Activated T-cell treated with anti-CD3 and anti-CD28 coated beads, Interleukin-2, amount 50 U/mL, for 72 hours (primary cell): ENCODE data around the gene NRSN2. TPM values are rescaled to one million over a fixed set of nuclear protein-coding genes. Genes with fewer than 3 reads are reported as not detected.
A peak's percentile ranks its signal among the peaks of the same experiment; 100 is the strongest.
"Not testable (repeated sequence)": the region's sequence is repeated elsewhere in the genome, so short reads cannot be mapped to it uniquely, and the experiment has no call there.

Source experiments
- ATAC-seq, 2 donors: fragments of 150-1000 bp; cut with Tn5 transposase; replicated peaks in 1 of 2; 2 replicates each; pipeline ENCODE4 v1.10.0; 2021; ENCODE audit warnings: moderate library complexity in 2 of 2, mild to moderate bottlenecking in 1 of 2
- DNase-seq, 2 donors: peaks; one replicate each; pipeline ENCODE4 v3.0.0; 2021 to 2022; ENCODE audit warnings: mixed read lengths in 1 of 2
- H3K27ac Mint-ChIP-seq: one replicate; pipeline ENCODE4 v1.8.0; 2022; ENCODE audit warnings: mild to moderate bottlenecking, moderate library complexity, mixed read lengths
- H3K27me3 Mint-ChIP-seq: one replicate; pipeline ENCODE4 v1.8.0; 2022; ENCODE audit warnings: low read depth, mixed read lengths
- H3K36me3 Mint-ChIP-seq, 2 donors: one replicate each; pipeline ENCODE4 v1.8.0; 2022; ENCODE audit warnings: mixed read lengths in 2 of 2, mild to moderate bottlenecking in 1 of 2; ENCODE audit not compliant: insufficient read depth in 2 of 2
- H3K4me1 Mint-ChIP-seq: one replicate; pipeline ENCODE4 v1.8.0; 2022; ENCODE audit warnings: low read depth, mixed read lengths
- H3K4me3 Mint-ChIP-seq, 2 donors: one replicate each; pipeline ENCODE4 v1.8.0; 2022; ENCODE audit warnings: mild to moderate bottlenecking in 2 of 2, mixed read lengths in 2 of 2, moderate library complexity in 2 of 2
- H3K9me3 Mint-ChIP-seq, 2 donors: one replicate each; pipeline ENCODE4 v1.8.0; 2022; ENCODE audit warnings: mixed read lengths in 2 of 2
- total RNA-seq, 2 donors: library from RNA; stranded (reverse); gene quantifications; one replicate each; pipeline ENCODE4 v1.2.3, GENCODE V29; 2022

Gene NRSN2
- total RNA-seq, 2 donors from 2014 or later: 12.9 to 14.7 TPM

GRCh38 chr20:348972-349841 lies 2.3 kb downstream of the NRSN2 start:
- peaks cover 18% of the 10 kb centered on the region for H3K4me1 Mint-ChIP-seq
- H3K9me3 Mint-ChIP-seq: no peaks in the 10 kb centered on the region
- no peak overlapping the region for H3K27ac Mint-ChIP-seq
- peaks cover 5% of the 10 kb centered on the region for H3K27me3 Mint-ChIP-seq
- peak overlapping the region in 1 of 2 donors; percentile 99 for H3K4me3 Mint-ChIP-seq
- no peak for ATAC-seq
- no peak for DNase-seq
- H3K36me3 Mint-ChIP-seq: peaks cover 7 to 8% of the 10 kb centered on the region in 2 donors

- H3K27me3 Mint-ChIP-seq: no peaks in the 10 kb centered on the region
- H3K27ac Mint-ChIP-seq: no peak overlapping the region
- H3K4me3 Mint-ChIP-seq: no peak overlapping the region
- no peaks in the 10 kb centered on the region for H3K9me3 Mint-ChIP-seq
- peaks cover 12% of the 10 kb centered on the region for H3K4me1 Mint-ChIP-seq
- peaks cover 1 to 3% of the 10 kb centered on the region in 2 donors for H3K36me3 Mint-ChIP-seq
- DNase-seq: no peak
- no peak for ATAC-seq
These were observed 6.3 kb downstream of the NRSN2 start for GRCh38 chr20:353166-353565.

GRCh38 chr20:354298-354977 lies 7.5 kb downstream of the NRSN2 start:
- Mint-ChIP-seq H3K9me3 (no peaks in the 10 kb centered on the region), H3K4me3 (no peak overlapping the region), H3K36me3 (no peaks in the 10 kb centered on the region), H3K27ac (no peak overlapping the region), H3K4me1 (peaks cover 4% of the 10 kb centered on the region), H3K27me3 (no peaks in the 10 kb centered on the region)
- peak; percentile 82 to 85 for DNase-seq
- peak; percentile 98 to 99 for ATAC-seq

- not testable (repeated sequence) for H3K27me3 Mint-ChIP-seq, H3K4me3 Mint-ChIP-seq, H3K9me3 Mint-ChIP-seq, DNase-seq, H3K27ac Mint-ChIP-seq, H3K36me3 Mint-ChIP-seq, ATAC-seq, H3K4me1 Mint-ChIP-seq
These were observed 9.2 kb downstream of the NRSN2 start for GRCh38 chr20:356154-356553.

GRCh38 chr20:356745-357144 lies 9.8 kb downstream of the NRSN2 start:
- Mint-ChIP-seq H3K27ac (no peak overlapping the region), H3K9me3 (no peaks in the 10 kb centered on the region), H3K36me3 (no peaks in the 10 kb centered on the region), H3K27me3 (no peaks in the 10 kb centered on the region), H3K4me1 (peaks cover 13% of the 10 kb centered on the region), H3K4me3 (no peak overlapping the region)
- no peak for ATAC-seq
- DNase-seq: no peak

GRCh38 chr20:358891-359555 lies 12.1 kb downstream of the NRSN2 start:
- DNase-seq: no peak
- ATAC-seq: no peak
- Mint-ChIP-seq H3K9me3 (no peaks in the 10 kb centered on the region), H3K36me3 (peaks cover 0 to 4% of the 10 kb centered on the region in 2 donors), H3K27ac (no peak overlapping the region), H3K27me3 (no peaks in the 10 kb centered on the region), H3K4me3 (no peak overlapping the region), H3K4me1 (peaks cover 36% of the 10 kb centered on the region)

- ATAC-seq (no peak), DNase-seq (no peak)
- Mint-ChIP-seq H3K27ac (no peak overlapping the region), H3K4me3 (no peak overlapping the region), H3K9me3 (no peaks in the 10 kb centered on the region), H3K27me3 (no peaks in the 10 kb centered on the region), H3K36me3 (peaks cover 0 to 4% of the 10 kb centered on the region in 2 donors), H3K4me1 (peaks cover 57% of the 10 kb centered on the region)
These were observed 14.7 kb downstream of the NRSN2 start for GRCh38 chr20:361561-361960.

GRCh38 chr20:362271-363254 lies 15.7 kb downstream of the NRSN2 start:
- DNase-seq (peak; percentile 70 to 78), ATAC-seq (peak; percentile 66 to 78)
- Mint-ChIP-seq H3K36me3 (peaks cover 0 to 4% of the 10 kb centered on the region in 2 donors), H3K27ac (no peak overlapping the region), H3K9me3 (no peaks in the 10 kb centered on the region), H3K4me3 (peak overlapping the region; percentile 28 to 83), H3K27me3 (no peaks in the 10 kb centered on the region), H3K4me1 (peaks cover 64% of the 10 kb centered on the region)

GRCh38 chr20:363319-364078 lies 16.6 kb downstream of the NRSN2 start:
- ATAC-seq: peak; percentile 45 to 53
- H3K27ac Mint-ChIP-seq: no peak overlapping the region
- peak overlapping the region in 1 of 2 donors; percentile 48 for H3K4me3 Mint-ChIP-seq

GRCh38 chr20:364905-365794 lies 18.2 kb downstream of the NRSN2 start:
- DNase-seq (peak in 1 of 2 donors; percentile 31), ATAC-seq (peak; percentile 37 to 49)
- Mint-ChIP-seq H3K9me3 (no peaks in the 10 kb centered on the region), H3K4me1 (peaks cover 71% of the 10 kb centered on the region), H3K36me3 (peaks cover 0 to 4% of the 10 kb centered on the region in 2 donors), H3K27me3 (no peaks in the 10 kb centered on the region), H3K27ac (peak overlapping the region; percentile 20), H3K4me3 (peak overlapping the region; percentile 56 to 65)

More at GRCh38 chr20:363319-364078, 16.6 kb downstream of the NRSN2 start:
- Mint-ChIP-seq H3K27me3 (no peaks in the 10 kb centered on the region), H3K4me1 (peaks cover 64% of the 10 kb centered on the region), H3K9me3 (no peaks in the 10 kb centered on the region), H3K36me3 (peaks cover 0 to 4% of the 10 kb centered on the region in 2 donors)
- peak in 1 of 2 donors; percentile 33 for DNase-seq
